Measurements from ENCODE around the gene ALOX15B.
"Not testable (repeated sequence)": the region's sequence is repeated elsewhere in the genome, so short reads cannot be mapped to it uniquely, and the experiment has no call there.

The ALOX15B gene

GRCh38 chr17:8063761-8064534 is 25.1 kb downstream of the ALOX15B start:
- no peak for DNase-seq

- DNase-seq = no peak
These were observed 25.7 kb downstream of the ALOX15B start for GRCh38 chr17:8064561-8065019.

DNA sequence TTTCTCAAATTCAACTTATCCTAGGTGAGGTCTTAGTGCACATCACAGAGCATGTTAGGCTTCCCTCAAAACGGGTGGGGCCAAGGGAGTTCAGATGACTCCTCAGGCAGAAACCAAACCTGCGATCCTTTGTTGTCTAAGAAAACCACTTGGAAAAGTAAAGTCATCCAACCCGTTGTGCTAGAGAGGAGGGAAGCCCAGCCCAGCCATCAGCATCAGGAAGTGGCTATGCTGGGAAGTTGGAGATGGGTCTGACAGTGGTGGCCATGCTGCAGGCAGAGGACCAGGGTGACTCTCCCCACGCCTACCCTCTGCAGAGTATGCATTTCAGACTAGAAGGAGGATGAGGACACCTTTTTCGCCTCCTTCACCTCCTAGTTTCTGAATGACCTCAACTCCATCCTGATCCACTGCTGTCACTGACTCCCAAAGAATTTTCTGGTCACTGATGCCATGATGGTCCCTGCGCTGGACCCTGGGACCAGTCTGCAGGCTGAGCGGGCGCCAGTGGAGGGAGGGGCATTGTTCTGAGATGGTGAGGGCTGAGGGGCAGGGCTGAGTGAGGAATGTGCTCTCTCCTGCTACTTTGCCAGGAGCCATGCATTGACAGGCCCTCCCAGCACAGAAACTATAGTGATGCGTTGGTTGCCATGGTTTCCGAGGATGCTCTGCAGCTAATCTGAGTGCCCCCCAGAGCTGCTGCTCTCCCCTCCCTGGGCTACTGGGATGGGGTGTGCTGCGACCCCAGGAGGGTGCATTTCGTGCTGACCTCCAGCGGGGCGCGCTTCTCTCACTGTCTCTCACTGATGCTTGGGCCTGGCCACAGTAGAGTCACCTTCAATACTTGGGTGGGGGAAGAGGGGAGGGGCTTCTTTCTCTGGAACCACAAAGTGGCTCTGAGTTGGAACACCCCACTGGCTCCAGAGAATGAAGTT is 28.2 kb downstream of the ALOX15B start:
- no peak for DNase-seq

DNA sequence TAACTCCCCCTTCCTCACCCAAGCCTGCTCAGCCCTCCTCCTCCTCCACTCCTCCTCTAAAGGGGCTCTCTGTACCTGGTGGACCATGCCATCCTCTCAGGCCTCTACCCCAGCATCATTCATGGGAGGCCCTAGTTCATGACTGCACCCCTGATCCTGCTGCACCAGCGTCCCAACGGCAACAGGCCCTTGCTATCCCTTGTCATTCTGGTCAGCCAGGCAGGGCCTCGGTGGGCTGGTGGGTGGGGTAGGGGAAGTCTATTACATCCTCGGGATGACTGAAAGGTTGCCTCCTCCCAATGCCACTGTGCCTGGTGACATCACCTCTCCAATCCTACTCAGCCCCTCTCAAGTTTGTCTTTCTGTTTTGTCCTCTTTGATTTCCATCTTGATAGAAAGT is 28.9 kb downstream of the ALOX15B start:
- DNase-seq = no peak

GRCh38 chr17:8068736-8069586 is 30.1 kb downstream of the ALOX15B start:
- no peak for DNase-seq

DNA sequence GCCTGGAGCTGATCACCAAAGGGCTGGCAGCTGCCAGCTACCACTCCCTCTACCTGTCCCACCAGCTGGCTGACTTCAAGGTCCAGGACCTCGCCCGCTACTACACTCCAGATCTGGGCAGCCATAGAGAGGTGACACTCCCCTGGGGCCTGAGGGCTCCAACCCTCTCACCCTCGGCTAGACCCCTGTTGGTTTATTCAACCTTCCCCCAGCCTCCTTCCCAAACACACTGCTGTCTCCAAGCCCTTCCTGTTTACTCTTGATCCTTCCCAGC is 30.7 kb downstream of the ALOX15B start:
- no peak for DNase-seq

GRCh38 chr17:8071496-8071895 is 32.6 kb downstream of the ALOX15B start:
- DNase-seq = no peak

DNA sequence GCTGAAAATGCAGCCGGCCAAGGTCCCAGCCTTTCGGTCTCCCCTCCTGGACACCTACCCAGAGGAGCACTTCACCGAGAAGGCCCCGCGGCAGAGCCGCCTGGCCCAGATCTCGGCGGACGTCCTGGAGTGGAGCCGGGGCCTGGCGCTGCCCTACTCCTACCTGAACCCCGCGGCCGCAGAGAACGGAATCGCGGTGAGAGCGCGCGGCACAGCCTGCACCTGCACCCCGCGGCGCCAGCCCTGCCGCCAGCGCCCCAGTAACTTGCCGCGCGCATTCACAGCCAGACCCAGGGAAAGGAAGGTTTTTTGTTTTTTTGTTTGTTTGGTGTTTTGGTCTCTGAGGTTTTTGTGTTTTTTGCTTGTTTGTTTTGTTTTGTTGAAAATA is 33.5 kb downstream of the ALOX15B start:
- DNase-seq = no peak

DNA sequence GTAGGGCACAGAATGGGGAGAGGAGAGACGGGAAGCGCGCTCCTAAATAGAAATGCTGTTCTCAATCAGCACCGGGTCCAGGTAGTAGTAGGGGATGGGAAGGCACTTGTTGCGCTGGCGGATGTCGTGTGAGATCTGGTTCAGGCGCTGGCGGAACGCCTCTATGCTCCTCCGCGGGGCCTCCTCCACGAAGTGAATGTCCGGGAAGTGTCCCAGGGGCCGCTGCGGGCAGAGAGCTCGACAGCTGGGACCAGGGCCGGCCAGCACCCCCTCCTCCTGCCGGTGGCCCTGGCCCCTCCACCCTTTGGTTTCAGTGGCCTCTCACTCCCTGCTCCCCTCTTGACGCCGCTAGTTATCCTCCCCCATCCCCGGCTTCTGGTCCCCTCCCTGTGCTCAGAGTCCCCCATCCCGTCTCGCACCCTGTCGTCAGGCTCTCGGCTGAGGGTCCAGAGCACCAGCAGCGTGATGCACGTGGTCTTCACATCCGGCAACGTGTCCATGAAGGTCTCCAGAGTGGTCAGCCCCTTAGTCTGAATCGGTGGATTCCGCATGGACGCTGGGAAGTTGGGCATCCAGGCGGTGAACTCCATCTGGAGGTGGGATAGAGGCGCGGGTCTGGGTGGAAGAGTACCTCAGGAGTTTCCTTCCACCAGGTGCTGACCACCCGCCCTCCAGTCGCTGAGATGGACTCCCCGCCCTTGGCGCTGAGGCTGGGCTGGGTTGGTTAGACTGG is 34.0 kb downstream of the ALOX15B start:
- no peak for DNase-seq

DNA sequence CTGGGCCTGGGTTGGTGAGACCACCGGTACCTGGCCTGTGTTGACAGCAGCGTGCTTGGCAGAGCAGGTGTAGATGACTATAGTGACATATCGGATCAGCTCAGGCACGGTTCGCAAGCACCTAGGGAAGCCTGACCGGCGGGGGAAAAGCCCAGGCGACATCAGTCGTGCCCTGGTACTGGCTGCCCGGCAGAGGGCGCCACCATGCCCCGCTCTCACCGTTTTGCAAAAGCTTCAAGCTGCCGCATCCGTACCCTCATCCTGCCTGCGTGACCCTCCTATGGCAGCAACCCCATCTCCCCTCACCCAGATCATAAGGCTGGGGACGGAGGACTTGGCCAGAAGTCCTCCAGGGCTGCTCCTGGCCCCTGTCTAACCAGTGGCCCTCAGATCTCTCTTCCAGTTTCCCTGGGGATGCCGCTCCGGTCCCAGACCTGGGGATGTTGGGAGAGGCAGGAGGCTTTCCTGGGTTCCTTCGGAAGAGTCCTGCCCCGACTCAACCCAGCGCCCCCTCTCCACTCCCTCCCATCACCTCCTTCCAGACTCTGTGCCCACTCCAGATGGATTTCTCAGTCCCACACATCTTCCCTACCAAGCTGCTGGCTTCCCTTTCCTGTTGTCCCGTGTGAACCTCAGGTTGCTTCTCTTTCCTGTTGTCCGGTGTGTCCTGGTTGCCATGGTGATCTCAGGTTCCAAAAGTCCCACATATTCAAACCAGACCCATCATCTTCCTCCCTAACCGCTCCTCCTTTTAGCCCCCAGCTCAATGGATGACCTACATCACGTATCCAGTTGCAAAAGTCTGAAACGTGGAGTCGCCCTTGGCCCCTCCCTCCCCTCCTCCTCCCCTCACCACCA is 35.0 kb downstream of the ALOX15B start:
- DNase-seq = peak; percentile 33

GRCh38 chr17:8074554-8074953 is 35.7 kb downstream of the ALOX15B start:
- DNase-seq = no peak

DNA sequence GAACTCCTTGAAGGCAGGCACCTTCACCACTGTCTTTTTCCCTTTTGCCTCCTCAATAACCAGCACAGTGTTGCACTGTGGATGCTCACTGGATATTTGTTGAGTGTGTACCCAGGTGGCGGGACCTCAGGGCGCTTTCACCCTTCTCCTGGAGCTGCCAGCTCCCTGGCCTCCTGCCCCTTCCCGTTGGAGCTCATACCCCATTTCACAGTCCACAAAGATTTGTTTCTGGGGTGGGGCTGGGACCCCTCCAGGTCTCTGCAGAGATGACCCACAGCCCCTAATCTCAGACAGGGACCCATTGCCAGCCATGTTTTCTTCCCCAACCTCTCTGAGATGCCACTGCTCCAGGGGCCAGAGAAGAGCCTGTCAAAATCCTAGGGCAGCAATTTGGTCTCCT is 36.2 kb downstream of the ALOX15B start:
- DNase-seq = no peak

- no peak for DNase-seq
These were observed 36.9 kb downstream of the ALOX15B start for GRCh38 chr17:8075574-8076342.

DNA sequence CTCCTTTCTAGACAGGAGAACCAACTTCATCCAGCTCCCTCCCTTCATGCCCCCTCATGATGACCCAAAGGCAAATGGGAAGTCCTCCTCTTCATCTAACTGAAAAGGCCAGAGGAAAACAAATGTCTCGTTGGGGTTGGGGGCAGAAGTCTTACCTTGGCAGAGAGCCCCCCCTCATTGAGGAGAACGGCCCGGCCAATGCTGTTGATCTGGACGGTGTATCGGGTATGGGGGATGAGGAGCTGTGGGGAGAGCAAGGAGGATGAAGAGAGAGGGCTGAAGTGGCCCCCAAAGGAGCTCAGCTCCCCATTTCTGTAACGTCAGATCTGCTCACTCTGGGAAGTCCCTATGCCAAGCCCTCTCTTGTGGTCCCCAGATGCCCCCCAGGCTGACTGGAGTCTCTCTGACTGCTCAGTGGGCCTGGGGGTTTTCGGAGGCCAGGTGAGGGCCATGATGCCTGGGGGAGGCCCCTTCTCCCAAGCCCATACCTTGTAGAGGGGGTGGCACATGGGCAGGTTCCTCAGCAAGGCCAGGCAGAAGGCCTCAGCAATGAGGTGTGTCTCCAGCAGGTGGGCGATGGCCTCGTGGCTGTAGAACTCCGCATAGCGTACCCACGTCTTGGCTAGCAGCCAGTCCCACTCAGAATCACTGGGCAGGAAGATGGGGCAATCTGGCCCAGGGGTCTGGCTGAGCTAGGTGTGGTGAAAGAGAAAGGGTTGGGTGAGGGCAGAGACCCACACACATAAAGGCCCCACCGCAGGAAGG is 37.8 kb downstream of the ALOX15B start:
- DNase-seq = no peak

GRCh38 chr17:8077939-8078338 is 39.1 kb downstream of the ALOX15B start:
- not testable (repeated sequence) for DNase-seq

DNA sequence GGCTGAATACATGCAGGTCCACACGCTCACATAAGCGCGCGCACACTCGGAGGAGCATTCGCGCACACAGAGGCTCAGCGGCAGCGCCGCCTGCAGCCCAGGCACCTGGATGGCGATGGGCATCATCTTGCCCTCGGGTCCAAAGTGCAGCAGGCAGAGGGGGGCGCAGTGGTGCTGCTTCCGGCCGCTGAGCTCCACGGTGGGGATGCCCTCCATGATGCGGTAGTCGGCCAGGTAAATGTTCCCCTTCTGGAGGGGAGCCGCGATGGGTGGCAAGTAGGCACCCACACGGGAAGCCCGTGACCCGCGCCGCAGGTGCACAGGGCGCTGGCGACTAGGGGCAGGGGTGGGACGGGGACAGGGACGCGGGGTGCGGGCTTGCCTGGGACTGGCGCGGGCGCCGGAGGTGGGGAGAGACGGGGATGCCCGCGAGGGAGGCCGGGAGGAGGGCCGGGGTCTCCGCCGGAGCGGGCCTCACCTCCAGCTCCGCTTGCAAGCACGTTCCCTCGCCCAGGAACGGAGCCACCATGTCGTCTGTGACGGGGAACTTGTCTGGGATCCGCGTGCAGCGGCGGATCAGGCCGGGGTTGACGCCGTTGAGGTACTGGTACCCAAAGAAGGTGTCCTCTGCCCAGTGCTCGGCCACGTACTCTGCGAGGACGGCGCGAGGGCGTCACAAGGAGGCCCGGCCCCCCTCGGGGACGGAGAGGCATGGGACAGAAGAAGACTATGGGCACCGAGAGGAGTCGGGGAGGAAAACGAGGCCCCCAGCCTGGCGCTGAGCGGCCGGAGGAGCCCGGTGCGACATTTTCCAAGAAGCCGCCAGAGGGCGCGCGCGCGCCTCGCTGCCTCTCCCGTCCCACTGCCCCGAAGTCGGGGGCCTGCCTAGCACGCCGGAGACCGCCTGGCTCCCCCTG is 40.7 kb downstream of the ALOX15B start:
- peak; percentile 33 for DNase-seq

DNA sequence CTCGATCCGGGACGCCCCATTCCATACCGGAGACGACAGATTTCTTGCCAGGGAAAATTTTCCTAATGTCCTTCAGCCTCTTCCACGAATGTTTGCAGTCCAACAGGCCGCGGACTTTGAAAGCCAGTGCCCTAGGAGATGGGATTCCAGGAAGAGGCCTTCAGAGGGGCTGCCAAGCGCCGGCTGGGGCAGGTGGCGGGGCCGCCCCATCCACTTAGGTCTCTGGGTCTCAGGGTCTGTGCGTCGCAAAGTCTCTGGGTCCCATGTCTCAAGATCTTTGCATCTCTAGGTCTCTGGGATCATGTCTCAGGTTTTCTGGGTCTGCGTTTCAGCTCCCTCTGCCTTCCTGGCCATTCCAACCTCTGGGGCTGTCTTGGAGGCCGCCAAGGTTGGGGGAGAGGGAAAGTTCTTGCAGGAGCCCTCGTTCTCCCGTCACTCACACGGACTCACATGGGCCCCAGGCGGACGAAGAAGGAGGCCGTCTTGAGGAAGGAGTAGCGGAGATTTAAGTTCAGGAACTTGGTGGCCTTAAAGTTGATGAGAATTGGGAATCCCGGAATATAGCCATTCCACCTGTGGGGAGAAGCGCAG is 41.4 kb downstream of the ALOX15B start:
- no peak for DNase-seq

- DNase-seq = no peak
These were observed 42.0 kb downstream of the ALOX15B start for GRCh38 chr17:8080799-8081219.
